Liver (tissue), 3 donors: ENCODE data around the gene DMD.

Source experiments
- FOXA1 ChIP-seq: IDR thresholded peaks from 2 replicates; pipeline ENCODE4 v1.6.1; 2016; ENCODE audit warnings: antibody characterized with exemption
- GABPA ChIP-seq, 2 donors: IDR thresholded peaks in 1 of 2; conservative IDR thresholded peaks in 1 of 2; 2 replicates each; pipeline ENCODE4 v1.6.1; 2016; ENCODE audit warnings: antibody characterized with exemption in 2 of 2, mild to moderate bottlenecking in 1 of 2, moderate library complexity in 1 of 2
- JUND ChIP-seq, 2 donors: IDR thresholded peaks; 2 replicates each; pipeline ENCODE4 v1.6.1; 2016; ENCODE audit warnings: antibody characterized with exemption in 2 of 2
- RAD21 ChIP-seq, 2 donors: IDR thresholded peaks; 2 replicates each; pipeline ENCODE4 v1.6.1; 2016; ENCODE audit warnings: antibody characterized with exemption in 2 of 2, mild to moderate bottlenecking in 2 of 2
- RXRA ChIP-seq, 2 donors: IDR thresholded peaks; 2 replicates each; pipeline ENCODE4 v1.6.1; 2017 to 2018; ENCODE audit warnings: antibody characterized with exemption in 2 of 2, mild to moderate bottlenecking in 1 of 2
- YY1 ChIP-seq: IDR thresholded peaks from 2 replicates; pipeline ENCODE4 v1.6.1; 2016; ENCODE audit warnings: antibody characterized with exemption, mild to moderate bottlenecking
- TF ChIP-seq, protein P1 (sequence below): fragments of 150-350 bp; IDR thresholded peaks from 2 replicates; pipeline ENCODE4 v1.5.1; 2017; ENCODE audit warnings: improper control_type of control experiment, low read depth, low read length; ENCODE audit not compliant: missing input control
- TF ChIP-seq, protein P2 (sequence below): IDR thresholded peaks from 2 replicates; pipeline ENCODE4 v1.6.1; 2016; ENCODE audit warnings: antibody characterized with exemption
- TF ChIP-seq, protein P3 (sequence below): IDR thresholded peaks from 2 replicates; pipeline ENCODE4 v1.6.1; 2016; ENCODE audit warnings: antibody characterized with exemption, mild to moderate bottlenecking
- TF ChIP-seq, protein P4 (sequence below): IDR thresholded peaks from 2 replicates; pipeline ENCODE4 v1.6.1; 2016; ENCODE audit warnings: antibody characterized with exemption
- donor health status: healthy.
- donor health status: healthy.

DNA sequence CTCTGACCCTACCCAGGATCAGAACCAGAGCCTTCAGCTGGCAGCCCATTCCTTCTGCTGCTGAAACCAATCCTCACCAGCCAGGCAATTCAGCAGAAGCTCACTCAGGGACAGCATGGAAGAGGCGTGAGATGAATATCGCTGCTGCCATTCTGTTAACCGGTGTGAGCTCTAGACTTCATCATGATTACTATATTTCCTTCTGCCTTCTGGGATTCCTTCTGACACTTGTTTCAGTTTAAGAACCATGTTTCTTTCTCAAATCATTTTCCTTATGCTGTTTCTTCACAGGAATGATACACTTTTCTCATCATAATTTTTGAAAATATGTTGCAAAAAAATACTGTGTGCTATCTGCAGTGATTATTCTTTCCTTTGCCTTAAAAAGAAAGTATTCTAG is 1666.2 kb downstream of the DMD start:
- TF ChIP-seq, protein P1, sequence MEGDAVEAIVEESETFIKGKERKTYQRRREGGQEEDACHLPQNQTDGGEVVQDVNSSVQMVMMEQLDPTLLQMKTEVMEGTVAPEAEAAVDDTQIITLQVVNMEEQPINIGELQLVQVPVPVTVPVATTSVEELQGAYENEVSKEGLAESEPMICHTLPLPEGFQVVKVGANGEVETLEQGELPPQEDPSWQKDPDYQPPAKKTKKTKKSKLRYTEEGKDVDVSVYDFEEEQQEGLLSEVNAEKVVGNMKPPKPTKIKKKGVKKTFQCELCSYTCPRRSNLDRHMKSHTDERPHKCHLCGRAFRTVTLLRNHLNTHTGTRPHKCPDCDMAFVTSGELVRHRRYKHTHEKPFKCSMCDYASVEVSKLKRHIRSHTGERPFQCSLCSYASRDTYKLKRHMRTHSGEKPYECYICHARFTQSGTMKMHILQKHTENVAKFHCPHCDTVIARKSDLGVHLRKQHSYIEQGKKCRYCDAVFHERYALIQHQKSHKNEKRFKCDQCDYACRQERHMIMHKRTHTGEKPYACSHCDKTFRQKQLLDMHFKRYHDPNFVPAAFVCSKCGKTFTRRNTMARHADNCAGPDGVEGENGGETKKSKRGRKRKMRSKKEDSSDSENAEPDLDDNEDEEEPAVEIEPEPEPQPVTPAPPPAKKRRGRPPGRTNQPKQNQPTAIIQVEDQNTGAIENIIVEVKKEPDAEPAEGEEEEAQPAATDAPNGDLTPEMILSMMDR: no peak
- TF ChIP-seq RXRA (IDR thresholded peaks at IDR 0.05) (no peak), YY1 (no peak), FOXA1 (no peak), RAD21 (IDR thresholded peaks at IDR 0.05) (no peak), JUND (IDR thresholded peaks at IDR 0.05) (no peak), GABPA (IDR thresholded peaks at IDR 0.05 in 1 of 2, conservative IDR thresholded peaks at IDR 0.05 in 1 of 2) (no peak)
- TF ChIP-seq, protein P2, sequence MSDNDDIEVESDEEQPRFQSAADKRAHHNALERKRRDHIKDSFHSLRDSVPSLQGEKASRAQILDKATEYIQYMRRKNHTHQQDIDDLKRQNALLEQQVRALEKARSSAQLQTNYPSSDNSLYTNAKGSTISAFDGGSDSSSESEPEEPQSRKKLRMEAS: no peak
- TF ChIP-seq, protein P3, sequence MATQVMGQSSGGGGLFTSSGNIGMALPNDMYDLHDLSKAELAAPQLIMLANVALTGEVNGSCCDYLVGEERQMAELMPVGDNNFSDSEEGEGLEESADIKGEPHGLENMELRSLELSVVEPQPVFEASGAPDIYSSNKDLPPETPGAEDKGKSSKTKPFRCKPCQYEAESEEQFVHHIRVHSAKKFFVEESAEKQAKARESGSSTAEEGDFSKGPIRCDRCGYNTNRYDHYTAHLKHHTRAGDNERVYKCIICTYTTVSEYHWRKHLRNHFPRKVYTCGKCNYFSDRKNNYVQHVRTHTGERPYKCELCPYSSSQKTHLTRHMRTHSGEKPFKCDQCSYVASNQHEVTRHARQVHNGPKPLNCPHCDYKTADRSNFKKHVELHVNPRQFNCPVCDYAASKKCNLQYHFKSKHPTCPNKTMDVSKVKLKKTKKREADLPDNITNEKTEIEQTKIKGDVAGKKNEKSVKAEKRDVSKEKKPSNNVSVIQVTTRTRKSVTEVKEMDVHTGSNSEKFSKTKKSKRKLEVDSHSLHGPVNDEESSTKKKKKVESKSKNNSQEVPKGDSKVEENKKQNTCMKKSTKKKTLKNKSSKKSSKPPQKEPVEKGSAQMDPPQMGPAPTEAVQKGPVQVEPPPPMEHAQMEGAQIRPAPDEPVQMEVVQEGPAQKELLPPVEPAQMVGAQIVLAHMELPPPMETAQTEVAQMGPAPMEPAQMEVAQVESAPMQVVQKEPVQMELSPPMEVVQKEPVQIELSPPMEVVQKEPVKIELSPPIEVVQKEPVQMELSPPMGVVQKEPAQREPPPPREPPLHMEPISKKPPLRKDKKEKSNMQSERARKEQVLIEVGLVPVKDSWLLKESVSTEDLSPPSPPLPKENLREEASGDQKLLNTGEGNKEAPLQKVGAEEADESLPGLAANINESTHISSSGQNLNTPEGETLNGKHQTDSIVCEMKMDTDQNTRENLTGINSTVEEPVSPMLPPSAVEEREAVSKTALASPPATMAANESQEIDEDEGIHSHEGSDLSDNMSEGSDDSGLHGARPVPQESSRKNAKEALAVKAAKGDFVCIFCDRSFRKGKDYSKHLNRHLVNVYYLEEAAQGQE: no peak
- TF ChIP-seq, protein P4, sequence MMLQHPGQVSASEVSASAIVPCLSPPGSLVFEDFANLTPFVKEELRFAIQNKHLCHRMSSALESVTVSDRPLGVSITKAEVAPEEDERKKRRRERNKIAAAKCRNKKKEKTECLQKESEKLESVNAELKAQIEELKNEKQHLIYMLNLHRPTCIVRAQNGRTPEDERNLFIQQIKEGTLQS: no peak
